AG08395 (cell line): ENCODE results near the gene HOXB1.
"Not testable (repeated sequence)": the region's sequence is repeated elsewhere in the genome, so short reads cannot be mapped to it uniquely, and the experiment has no call there.

Source experiments
- DNase-seq: peaks from one replicate; pipeline ENCODE4 v3.0.0; 2012; ENCODE audit warnings: mixed read lengths, low spot score

HOXB1 gene

DNA sequence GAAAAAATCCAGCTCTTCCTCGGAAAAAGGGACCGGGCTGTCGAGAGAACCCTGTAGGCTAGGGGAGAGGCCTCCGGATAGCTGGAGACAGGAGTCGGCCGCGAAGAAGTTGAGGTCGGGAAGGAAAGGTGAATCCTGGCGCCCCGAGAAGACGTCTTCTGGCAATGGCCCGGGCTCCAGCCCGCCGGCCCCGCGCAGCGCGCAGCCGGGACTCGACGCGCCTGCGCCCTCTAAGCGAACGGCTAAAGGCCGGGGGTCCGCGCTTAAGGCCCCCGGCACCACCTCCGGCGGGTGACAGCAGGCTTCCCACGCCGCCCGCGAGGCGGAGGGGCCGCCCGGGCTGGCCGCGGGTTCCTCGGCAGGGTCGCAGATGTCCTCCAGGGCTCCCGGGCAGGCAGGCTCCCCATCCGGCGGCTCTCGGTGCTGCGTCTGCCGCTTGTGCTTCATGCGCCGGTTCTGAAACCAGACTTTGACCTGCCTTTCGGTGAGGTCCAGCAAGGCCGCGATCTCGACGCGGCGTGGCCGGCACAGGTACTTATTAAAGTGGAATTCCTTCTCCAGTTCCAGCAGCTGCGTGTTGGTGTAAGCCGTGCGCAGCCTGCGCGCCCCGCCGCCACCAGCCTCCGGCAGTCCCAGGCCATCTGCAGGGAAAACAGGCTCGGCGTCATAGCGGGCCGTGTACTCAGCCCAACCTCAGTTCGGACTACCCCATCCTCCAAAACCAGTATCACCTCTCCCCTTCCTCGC, 12.5 kb upstream of the HOXB1 start:
- DNase-seq: no peak

DNA sequence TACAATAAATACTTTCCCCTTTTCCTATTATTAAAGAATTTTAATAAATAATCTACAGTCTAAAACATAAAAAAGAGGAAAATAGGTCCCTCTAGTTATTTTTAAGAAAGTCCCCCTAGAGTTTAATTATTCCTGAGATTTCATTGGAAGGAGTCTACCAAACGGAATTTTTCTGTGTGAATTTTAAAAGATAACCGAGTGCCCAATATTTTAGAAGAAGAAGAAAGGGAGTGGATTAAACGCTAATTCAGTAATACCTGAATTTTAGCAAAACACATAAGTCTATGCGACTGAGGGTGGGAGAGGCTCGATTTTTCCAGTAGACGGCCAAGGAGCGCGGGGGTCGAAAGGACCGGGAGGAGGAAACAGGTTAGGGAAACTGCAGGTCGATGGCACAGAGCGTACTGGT, 11.9 kb upstream of the HOXB1 start:
- no peak for DNase-seq

DNA sequence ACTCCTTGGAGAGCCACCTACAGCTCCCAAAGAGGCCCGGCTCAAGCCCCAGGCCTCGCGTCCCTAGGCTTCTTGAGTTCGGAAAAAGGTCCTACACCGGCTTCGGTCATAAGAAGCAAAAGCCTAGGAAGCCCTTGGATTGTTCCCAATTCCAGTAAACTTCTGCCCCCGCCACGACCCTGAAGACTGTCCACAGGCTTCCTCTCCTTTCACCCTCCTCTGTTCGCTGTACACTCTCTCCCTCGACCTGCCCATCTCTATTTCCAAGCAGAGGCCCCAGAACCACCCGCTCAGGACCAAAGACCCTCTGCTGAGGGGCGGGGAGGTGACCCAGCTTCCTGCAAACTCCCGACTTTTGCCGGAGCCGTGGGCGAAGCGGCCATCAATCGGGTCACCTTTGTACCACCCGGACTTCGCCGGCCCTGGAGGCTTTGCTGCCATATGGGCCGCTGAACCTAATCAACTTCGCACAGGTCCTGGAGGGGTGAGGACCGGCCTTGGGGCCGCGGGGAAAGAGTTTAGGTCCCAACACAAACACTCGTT, 11.4 kb upstream of the HOXB1 start:
- DNase-seq: no peak

DNA sequence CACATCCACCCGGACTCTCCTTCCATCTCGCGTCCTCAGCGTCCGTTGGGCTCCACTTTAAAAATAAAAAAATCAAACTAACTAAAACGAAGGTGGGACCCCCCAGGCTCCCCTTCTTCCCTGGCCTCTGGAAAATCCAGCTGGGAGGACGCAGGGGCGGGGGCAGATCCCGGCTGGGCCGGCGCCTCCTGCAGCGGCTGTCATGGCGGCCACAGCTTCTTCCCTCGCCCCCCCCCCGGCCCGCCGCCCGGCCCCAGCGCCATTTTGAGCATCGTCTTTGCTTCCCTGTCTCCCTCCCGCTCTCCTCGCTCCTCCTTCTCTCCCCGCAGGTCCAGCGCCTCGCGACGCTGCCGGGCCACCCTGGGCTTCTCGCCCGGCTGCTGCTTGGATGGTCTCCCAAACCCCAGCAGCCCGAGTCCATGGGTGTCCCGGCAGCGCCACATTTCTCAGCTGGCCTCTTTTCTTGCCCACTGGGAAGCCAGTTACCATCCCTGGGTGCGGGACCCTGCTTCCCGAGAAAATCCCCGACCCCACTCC, 10.8 kb upstream of the HOXB1 start:
- peak; percentile 76 for DNase-seq

DNA sequence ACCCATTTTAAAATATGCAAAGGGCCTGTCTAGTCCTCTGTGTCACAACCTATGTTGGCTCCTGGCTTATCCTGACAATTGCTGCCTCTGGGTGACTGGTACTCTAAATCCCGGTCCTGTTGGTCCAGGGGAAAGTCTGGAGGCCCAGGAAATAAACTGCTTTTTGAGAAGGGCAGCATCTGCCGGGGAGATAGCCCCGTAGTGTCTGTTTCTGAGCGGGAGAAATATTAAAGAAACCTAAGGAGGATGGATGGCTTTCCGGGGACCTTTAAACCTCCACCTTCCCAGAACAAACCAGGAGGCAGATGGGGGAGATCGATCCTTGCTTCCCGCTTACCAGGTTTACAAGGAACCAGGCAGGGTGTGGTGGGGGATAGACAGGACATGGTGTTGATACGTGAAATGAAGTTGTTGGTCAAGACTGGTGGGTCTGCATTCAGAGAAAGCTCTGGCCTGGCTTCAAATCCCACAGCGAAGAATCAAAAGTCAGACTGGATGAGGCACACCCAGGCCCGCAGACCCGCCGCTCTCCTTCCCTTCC, 10.3 kb upstream of the HOXB1 start:
- no peak for DNase-seq

DNA sequence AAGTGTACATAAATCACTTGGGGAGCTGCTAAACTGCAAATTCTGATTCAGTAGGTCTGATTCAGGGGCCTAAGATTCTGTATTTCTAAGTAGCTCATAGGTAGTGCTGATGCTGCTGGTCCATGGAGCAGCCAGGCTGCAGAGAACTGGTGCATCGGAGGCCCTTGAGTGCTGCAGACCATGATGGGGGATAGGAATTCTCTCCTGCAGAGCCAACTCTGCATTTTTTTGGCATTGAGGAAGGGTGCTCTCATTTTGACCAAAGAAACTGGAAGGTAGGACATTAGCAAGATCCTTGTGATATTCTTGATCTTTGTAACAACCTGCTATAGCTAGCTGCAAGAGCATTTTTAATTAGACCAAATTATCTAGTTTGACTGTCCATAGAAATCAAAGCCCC, 9.4 kb upstream of the HOXB1 start:
- no peak for DNase-seq

DNA sequence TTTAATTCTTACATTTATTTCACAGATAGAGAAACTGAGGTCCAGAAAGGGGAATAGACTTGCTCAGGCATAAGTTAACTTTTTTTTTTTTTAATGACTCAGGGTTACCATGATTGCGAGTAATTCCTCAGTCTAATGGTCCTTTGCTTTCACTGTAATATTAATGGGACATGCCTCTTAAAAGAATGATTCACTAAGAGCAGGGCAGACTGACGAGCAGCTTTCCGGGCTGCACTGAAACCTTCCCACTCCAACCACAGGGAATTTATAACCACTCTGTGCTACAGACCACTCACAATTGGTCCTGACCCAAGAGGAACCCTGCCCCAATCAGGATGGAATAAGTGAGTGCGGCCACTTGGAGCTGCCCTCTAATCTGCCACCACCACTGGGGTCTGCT, 8.4 kb upstream of the HOXB1 start:
- peak; percentile 75 for DNase-seq

DNA sequence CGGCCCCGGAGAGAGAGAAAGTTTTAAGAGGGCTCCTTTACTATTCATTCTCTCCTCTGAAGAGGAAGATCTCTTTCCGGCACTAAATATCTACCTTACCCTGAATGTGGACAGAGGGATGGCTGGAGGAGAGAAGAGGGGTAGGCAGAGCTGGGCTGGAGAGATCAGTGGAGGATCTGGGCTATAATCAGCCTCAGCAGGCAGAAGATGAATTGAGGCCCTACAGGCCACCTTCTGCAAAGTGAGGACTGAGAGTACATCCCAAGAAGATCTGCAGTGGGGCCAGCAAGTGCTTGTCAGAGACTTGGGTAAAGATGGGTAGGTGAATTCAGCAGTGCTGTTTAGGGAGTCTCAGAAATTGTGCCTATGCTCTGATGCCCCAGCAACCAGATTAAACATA, 6.5 kb upstream of the HOXB1 start:
- DNase-seq: no peak

DNA sequence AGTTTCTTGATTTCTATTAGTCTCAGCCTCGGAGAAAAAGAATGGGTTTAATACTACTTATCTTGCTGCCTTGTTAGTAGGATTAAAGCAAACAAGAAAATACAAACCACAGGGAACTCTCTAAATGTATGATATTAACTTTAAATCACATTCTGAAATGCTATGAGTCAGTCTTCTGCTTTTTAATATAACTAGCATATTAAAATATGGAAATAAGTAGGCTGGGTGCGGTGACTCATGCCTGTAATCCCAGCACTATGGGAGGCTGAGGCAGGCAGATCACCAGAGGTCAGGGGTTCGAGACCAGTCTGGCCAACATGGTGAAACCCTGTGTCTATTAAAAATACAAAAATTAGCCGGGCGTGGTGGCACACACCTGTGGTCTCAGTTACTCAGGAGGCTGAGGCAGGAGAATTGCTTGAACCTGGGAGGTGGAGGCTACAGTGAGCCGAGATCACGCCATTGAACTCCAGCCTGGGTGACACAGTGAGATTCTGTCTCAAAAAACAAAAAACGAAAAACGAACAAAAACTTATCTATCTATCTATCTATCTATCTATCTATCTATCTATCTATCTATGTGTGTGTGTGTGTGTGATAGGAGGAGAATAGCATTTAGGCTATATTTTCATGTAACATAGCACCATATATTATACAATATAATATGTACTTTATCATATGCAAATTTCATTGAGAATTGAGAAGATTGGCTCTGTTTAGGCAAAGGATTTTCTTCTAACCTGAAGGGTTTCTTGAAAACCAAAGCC, 5.2 kb upstream of the HOXB1 start:
- not testable (repeated sequence) for DNase-seq

DNA sequence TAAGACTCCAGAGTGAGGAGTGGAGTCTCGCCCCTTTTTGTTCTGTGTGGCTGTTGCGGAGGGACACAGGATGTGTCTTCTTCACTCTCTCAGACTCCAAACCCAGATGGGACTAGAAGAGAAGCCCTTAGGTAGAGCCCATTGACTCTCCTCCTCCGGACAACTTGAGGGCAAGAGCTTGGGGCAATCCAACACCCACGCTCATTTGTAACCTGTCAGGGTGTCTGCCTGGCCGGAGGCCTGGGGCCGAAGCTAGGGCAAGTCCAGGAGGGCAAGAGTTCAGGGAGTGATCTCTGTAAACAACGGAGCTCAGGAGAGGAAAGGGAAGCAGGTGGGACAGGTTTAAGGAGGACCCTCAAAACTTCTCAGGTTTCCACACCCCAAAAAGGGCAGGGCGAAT, 1.4 kb upstream of the HOXB1 start:
- DNase-seq: no peak

DNA sequence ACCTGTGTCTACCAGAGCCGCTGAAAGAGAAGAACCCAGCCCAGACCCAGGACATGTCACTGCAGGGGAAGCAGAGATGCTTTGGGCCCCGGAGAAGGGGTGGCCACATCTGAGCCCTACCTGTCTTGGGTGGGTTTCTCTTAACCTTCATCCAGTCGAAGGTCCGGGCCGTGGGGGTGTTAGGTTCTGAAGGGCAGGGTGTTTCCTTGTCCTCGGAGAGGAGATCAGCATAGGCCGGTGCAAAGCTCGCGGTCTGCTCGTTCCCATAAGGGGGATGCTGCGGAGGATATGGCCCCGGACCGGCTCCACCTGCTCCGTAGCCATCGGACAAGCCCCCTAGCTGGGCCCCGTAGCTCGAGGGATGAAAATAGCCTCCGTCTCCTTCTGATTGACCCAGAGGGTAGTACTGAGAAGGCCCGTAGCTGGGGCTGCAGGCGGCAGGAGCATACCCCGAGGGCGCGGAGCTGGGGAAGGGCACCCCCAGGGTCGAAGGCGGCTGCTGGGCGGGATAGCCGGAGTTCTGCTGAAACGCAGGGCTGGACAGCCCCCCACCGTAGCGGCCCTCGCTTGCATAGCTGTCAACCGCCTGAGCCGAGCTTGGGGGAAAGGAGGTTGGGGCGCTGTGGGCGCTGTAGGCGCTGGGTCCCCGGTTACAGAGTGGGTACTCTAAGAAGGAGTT, 464 bp downstream of the HOXB1 start:
- no peak for DNase-seq

DNA sequence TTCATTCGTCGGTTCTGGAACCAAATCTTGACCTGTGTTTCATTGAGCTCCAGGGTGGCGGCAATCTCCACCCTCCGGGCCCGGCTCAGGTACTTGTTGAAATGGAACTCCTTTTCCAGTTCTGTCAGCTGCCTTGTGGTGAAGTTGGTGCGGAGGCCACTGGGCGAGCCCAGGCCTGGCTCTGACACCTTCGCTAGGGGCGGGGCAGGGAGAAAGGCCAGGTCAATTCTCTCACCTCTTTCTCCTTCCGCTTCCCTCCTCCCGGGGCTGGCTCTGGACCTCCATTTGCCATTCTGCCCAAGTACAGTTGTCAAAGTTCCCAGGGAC, 1.2 kb downstream of the HOXB1 start:
- no peak for DNase-seq

DNA sequence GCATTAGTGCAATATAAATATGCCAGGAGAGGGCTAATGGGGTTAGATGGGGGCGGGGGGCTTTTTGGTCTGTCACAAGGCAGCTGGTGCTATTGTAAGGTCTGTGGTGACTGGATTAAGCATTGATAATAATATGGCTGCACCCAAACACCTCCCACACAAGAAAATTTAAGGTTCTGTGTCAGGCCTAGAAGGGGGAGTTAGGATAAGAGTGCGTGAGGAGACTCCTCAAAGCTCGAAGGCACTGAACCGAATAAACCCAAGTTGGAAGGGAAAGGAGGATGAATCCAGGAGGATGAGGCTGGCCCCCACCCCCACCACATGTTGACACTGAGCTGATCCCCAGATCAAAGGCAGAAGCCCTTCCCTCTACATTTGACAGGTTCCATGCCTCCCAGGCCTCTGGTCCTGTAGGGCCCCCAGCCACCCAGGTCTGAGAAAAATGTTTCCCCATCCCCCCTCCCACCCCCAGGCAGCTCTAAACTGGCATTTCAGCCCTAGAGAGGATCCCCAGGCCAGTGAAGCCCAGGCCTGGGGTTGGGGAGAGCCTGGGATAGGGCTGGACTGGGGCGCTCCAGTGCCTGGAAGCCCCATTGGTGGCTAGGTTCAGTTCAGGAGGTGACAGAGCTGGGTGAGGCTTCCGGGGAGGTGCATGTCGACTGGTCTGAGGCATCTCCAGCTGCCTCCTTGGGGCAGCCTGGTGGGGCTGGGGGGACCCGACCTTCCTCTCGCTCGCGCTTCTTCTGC, 1.7 kb downstream of the HOXB1 start:
- DNase-seq: no peak

DNA sequence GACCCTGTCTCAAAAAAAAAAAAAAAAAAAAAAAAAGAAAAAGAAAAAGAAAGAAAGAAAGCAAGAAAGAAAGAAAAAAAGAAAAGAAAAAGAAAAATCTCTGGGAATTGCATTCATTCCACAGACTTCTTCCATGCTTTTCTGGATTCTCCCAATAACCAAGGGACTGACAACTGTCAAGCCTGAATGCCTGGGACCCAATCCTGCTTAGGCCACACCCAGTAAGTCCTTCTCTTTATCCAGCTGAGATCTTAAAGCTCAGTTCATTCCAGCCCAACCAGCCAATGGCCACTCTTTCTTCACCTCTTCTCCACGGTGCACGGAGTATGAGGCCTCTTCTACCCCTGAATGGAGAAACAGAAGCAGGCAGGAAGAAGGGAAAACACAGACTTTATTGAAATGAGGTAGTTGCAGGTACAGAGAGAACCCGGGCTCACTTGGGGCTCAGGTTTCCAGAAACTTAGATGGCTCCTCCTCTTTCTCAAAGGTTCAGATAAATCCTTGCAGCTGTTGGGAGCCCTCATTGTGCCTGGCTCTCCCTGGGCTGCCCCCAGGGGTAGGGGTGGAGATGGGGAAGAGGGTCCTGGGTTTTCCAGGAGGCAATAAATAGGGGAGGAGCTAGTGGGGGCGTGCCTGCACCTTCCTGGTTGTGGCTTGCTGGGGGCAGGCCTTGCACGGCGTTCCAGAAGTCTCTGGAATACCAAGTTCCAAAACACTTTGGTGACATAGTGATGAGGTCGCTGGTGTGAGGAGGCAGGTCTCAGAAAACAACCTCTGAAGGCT, 2.5 kb downstream of the HOXB1 start:
- DNase-seq: no peak

DNA sequence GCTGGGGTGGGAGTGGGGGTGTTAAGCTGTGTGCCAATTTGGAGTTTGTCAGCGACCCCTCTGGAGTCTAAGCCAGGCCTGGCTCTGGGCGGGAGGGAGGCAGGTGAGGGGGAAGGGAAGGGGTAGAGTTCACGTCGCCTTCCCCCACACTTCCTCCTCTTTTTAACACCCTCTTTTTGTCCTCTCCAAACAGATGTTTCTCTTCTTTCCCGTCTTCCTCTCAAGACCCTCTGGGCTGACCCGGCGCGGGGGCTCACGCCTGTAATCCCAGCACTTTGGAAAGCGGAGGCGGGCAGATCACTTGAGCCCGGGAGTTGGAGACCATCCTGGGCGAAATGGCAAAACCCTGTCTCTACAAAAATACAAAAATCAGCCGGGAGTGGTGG, 3.3 kb downstream of the HOXB1 start:
- DNase-seq: no peak

DNA sequence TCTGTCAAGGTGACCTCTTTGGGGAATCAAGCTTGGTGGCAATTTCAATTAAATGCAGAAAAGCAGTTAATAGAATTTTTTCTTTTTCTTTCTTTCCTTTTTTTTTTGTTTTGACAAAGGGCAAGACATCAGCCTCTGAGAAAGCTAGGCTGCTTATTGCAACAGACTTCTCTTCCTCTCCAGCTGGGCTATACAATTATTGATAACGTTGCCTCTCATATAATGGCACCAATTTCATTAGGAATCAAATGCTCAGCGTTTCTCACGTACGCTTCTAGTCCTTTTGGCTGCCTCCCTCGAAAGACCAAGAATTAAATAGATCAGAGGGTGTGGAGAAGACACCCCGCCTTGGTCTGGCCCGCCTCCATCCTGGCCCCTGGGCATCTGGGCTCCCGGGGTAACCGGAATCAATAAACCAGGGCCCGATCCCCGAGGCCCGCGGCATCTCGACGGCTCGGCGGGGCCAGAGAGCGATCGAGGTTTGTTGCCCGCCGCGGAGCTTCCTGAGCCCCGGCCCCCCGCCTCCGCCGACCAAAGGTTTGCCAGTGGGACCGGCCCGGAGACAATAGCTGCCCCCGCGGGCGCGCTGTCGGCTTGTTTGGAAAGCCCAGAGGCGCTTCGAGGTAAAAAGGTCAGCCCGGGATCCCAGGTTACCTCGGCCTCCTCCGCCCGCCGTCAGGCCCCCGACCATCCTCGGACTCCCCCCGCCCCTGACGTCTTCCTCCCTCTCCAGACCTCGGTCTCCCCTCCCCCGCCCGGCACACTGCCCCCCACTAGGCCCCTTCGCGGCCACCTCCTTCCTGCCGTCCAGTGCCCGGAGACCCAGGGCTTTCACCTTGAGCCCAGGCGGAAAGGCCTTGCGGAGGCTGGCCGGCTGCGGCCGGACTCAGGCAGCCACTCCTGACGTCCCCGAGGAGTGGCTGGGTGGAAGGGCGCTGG, 3.9 kb downstream of the HOXB1 start:
- no peak for DNase-seq

DNA sequence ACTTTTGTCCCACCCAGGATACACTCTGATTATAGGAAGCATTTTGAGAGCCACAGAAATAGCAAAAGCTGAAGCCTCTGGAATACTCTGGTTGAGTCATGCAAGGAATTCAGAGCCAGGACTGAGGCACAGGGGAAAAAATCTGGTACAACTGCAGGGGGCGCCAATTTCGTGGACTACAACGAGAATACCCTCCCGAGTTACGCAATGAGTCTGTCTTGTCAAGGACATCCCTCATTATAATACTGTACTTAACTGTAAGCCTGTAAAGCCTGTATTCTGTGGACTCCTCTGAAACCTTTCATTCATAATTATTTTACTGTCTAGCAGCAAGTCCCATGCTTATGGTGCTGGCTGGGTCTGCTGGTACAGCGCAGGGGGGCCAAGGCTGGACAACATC, 7.8 kb downstream of the HOXB1 start:
- no peak for DNase-seq

DNA sequence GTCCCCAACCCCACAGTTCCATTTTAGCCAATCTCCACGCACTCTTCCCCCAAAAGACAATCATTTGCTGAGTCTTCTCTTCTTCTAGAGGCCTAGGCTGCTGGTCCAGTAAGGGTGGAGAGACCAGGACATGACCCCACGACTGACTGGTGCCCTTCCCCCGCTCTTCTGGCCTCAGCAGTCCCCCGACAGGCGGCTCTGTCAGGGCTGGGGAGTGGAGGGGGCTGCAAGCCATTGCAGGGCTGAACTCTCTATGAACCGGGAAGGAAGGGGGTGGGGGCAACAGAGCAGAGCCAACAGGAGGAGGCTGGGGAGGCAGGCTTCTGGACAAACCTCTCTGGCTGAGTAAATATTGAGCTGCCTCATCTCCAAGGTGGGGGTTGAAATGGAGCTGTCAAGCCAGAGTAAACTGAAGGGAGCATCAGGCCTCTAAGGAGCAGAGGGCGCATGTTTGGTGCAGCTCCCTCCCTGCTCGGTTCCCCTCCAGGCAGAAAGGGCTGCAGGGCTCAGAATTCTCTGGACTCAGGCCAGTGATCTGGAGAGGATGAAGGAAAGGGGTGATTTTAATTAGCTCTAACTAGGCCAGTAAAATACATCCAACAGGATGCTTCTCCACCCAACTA, 8.7 kb downstream of the HOXB1 start:
- DNase-seq: no peak

DNA sequence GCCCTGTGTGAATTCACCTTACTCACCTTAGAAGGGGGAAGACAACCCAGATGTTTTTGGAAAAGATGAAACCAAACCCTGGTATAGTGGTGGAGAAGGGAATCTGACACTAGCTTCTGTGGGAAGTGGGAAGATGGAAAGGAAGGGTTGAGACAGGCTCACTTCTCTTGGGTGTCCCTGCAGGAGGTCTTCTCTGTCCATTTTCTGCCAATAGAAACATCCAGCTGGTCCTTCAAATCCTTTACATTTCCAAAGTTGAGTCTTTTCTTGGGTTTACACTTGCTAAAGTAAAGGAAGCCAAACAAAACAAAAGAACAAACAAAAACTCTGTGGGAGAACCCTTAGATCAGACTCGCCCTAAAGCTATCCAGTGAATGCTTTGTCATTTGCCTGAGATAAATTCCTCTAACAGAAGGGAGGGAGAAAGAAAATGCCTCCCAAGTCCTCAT, 10.2 kb downstream of the HOXB1 start:
- DNase-seq: peak; percentile 62
